Measurements from ENCODE around the gene CLEC2D. TPM values are rescaled to one million over a fixed set of nuclear protein-coding genes. Genes with fewer than 3 reads are reported as not detected.

CLEC2D gene
- total and polyA plus RNA-seq, 5 experiments from 2014 or later = 315 to 438 (median 389) TPM

Other genes starting within 250 kb of the CLEC2D start
- 1 to 10 TPM; 1.6 TPM for gene KLRB1, start 61.8 kb upstream of the CLEC2D start, total RNA-seq
- 10 to 100 TPM in 1 of 3 donors, under 1 TPM in 2; 0.58 to 41.2 (median 0.95) TPM for gene KLRB1, start 61.8 kb upstream of the CLEC2D start, polyA plus RNA-seq
- under 1 TPM; 0.52 to 0.96 TPM for gene CLECL1, start 63.4 kb downstream of the CLEC2D start, total RNA-seq
- gene CLECL1, start 63.4 kb downstream of the CLEC2D start, polyA plus RNA-seq = under 1 TPM in 1 of 3 donors, not detected in 2; 0.35 TPM
- gene CD69, start 91.2 kb downstream of the CLEC2D start, total RNA-seq = 10 to 100 TPM; 30.7 to 34.0 TPM
- gene CD69, start 91.2 kb downstream of the CLEC2D start, polyA plus RNA-seq = 100 to 1,000 TPM in 1 of 3 donors, 10 to 100 TPM in 2; 73.5 to 248 (median 87.9) TPM
- 1 to 10 TPM in 1 of 2 experiments, under 1 TPM in 1; 0.93 to 1.3 TPM for gene KLRF1, start 157.8 kb downstream of the CLEC2D start, total RNA-seq
- 10 to 100 TPM in 1 of 3 donors, under 1 TPM in 2; 0.83 to 83.4 (median 0.92) TPM for gene KLRF1, start 157.8 kb downstream of the CLEC2D start, polyA plus RNA-seq
- gene CLEC2B, start 199.6 kb downstream of the CLEC2D start, total RNA-seq = 10 to 100 TPM; 85.1 to 95.6 TPM
- 10 to 100 TPM; 36.8 to 78.4 (median 41.9) TPM for gene CLEC2B, start 199.6 kb downstream of the CLEC2D start, polyA plus RNA-seq
- gene KLRF2, start 211.8 kb downstream of the CLEC2D start, total RNA-seq = not detected
- gene KLRF2, start 211.8 kb downstream of the CLEC2D start, polyA plus RNA-seq = not detected